ENCODE data around the gene IFFO2.

DNA sequence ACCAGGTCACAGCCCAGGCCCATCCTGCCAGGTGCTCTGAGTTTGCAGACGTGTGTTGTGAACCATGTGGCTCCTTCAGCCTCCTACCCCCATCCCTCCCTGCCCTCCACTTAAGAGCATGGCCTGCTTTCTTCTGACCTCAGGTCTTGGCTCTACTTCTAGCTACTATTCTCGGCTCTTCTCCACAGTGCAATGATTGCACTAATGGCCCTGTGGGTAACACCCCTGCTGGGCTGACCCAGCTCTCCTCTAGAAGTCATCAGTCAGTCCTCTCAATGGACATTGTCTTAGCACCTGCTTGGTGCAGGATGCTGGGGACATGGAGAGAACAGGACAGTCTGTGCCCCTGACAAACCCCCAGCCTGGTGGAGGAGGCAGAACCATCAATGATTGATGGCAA, 22.2 kb upstream of the IFFO2 start:
- TF ChIP-seq, protein P1, sequence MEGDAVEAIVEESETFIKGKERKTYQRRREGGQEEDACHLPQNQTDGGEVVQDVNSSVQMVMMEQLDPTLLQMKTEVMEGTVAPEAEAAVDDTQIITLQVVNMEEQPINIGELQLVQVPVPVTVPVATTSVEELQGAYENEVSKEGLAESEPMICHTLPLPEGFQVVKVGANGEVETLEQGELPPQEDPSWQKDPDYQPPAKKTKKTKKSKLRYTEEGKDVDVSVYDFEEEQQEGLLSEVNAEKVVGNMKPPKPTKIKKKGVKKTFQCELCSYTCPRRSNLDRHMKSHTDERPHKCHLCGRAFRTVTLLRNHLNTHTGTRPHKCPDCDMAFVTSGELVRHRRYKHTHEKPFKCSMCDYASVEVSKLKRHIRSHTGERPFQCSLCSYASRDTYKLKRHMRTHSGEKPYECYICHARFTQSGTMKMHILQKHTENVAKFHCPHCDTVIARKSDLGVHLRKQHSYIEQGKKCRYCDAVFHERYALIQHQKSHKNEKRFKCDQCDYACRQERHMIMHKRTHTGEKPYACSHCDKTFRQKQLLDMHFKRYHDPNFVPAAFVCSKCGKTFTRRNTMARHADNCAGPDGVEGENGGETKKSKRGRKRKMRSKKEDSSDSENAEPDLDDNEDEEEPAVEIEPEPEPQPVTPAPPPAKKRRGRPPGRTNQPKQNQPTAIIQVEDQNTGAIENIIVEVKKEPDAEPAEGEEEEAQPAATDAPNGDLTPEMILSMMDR (IDR thresholded peaks at IDR 0.05; ENCODE audit: control extremely low read depth in 1 of 3, insufficient read depth in 1 of 3, low read depth in 1 of 3, low read length in 3 of 3), result no peak
- TF ChIP-seq ZNF274 (IDR thresholded peaks at IDR 0.05; ENCODE audit: borderline replicate concordance, extremely low read depth, low read length) (no peak), RNF2 (IDR thresholded peaks at IDR 0.05; ENCODE audit: borderline replicate concordance, low read depth, low read length, missing control alignments, poor library complexity, severe bottlenecking) (no peak), YY1 (IDR thresholded peaks at IDR 0.05; ENCODE audit: low read depth, low read length) (no peak), GABPA (IDR thresholded peaks at IDR 0.05; ENCODE audit: borderline replicate concordance, insufficient read depth, low read length) (no peak), POLR2A (IDR thresholded peaks at IDR 0.05; ENCODE audit: control extremely low read depth in 1 of 2, low read depth in 2 of 2, low read length in 2 of 2) (no peak), RAD21 (IDR thresholded peaks at IDR 0.05 in 1 of 2, conservative IDR thresholded peaks at IDR 0.05 in 1 of 2; ENCODE audit: low read depth in 2 of 2, low read length in 2 of 2) (no peak)
